H1 (cell line): Measurements from ENCODE around the gene MRPS27. TPM values are rescaled to one million over a fixed set of nuclear protein-coding genes. Genes with fewer than 3 reads are reported as not detected.

Experiments
- CTCF ChIA-PET: fragments of 300-600 bp; sonication (Branson Sonifier 250); formaldehyde crosslinking; loops from one replicate; lab custom pipeline; 2021; ENCODE audit not compliant: partially characterized antibody; lab: Charles Lee
- POLR2A ChIA-PET: fragments of 300-600 bp; sonication (Branson Sonifier 250); formaldehyde crosslinking; loops from one replicate; lab custom pipeline; 2021; ENCODE audit warnings: inconsistent platforms; ENCODE audit not compliant: partially characterized antibody; lab: Charles Lee
- DNase-seq, 2 experiments: peaks; one replicate each; pipeline versions ENCODE4 v3.0.0 to v3.0.0-alpha.2; 2010 to 2022; ENCODE audit warnings: low spot score in 2 of 2, low read depth in 1 of 2, mixed read lengths in 1 of 2
- FAIRE-seq: peaks from 2 replicates; lab custom pipeline; 2011; peaks lifted over from hg19 to GRCh38; lab: Jason Lieb, UNC
- H2AFZ ChIP-seq: 2 replicates; pipeline ENCODE4 v1.8.1; 2012; ENCODE audit warnings: low read length, inconsistent platforms
- H2AK5ac ChIP-seq: 2 replicates; pipeline ENCODE4 v1.6.1; 2013; ENCODE audit warnings: low read depth, low read length
- H2BK120ac ChIP-seq: replicated peaks from 2 replicates; pipeline ENCODE3; 2013; ENCODE audit warnings: low read depth, low read length, inconsistent platforms
- H2BK12ac ChIP-seq: 2 replicates; pipeline ENCODE4 v1.6.1; 2013; ENCODE audit warnings: low read depth, low read length
- H2BK15ac ChIP-seq: 2 replicates; pipeline ENCODE4 v1.6.1; 2013; ENCODE audit warnings: low read length
- H2BK20ac ChIP-seq: 2 replicates; pipeline ENCODE4 v1.6.1; 2013; ENCODE audit warnings: low read length
- H2BK5ac ChIP-seq: 2 replicates; pipeline ENCODE4 v1.6.1; 2013; ENCODE audit warnings: low read depth, low read length
- H3K14ac ChIP-seq: 2 replicates; pipeline ENCODE4 v1.6.1; 2013; ENCODE audit warnings: inconsistent platforms; ENCODE audit not compliant: insufficient read length
- H3K18ac ChIP-seq: 2 replicates; pipeline ENCODE4 v1.6.1; 2013; ENCODE audit warnings: low read length; ENCODE audit errors: extremely low read depth
- H3K23ac ChIP-seq: 2 replicates; pipeline ENCODE4 v1.6.1; 2013; ENCODE audit warnings: inconsistent platforms; ENCODE audit not compliant: insufficient read length
- H3K23me2 ChIP-seq: 2 replicates; pipeline ENCODE4 v1.6.1; 2013; ENCODE audit warnings: low read depth, low read length
- H3K27ac ChIP-seq: 2 replicates; pipeline ENCODE4 v1.6.1; 2011; ENCODE audit warnings: low read depth, low read length, inconsistent platforms
- H3K27me3 ChIP-seq, 4 experiments: replicated peaks in 1 of 4; 1 replicate in 1 of 4; 2 replicates in 3 of 4; pipeline versions ENCODE4 v1.6.1 to v1.8.1; 2011 to 2013; ENCODE audit warnings: low read length in 3 of 4, mild to moderate bottlenecking in 3 of 4, inconsistent platforms in 2 of 4, mixed read lengths in 2 of 4, moderate library complexity in 1 of 4; ENCODE audit not compliant: control insufficient read depth in 3 of 4, insufficient read depth in 3 of 4; ENCODE audit errors: extremely low read depth in 1 of 4
- H3K36me3 ChIP-seq, 4 experiments: 2 replicates each; pipeline versions ENCODE4 v1.6.1 to v1.8.1; 2011 to 2013; ENCODE audit warnings: mild to moderate bottlenecking in 4 of 4, low read length in 3 of 4, moderate library complexity in 2 of 4, control low read depth in 1 of 4, inconsistent platforms in 1 of 4; ENCODE audit not compliant: insufficient read depth in 4 of 4, control insufficient read depth in 2 of 4
- H3K4ac ChIP-seq: replicated peaks from 2 replicates; pipeline ENCODE3; 2013; ENCODE audit warnings: low read length, low read depth, mixed read lengths, inconsistent platforms; ENCODE audit not compliant: insufficient read length
- H3K4me1 ChIP-seq, 4 experiments: replicated peaks in 1 of 4; 1 replicate in 1 of 4; 2 replicates in 3 of 4; pipeline versions ENCODE4 v1.6.1 to v1.8.1; 2011 to 2013; ENCODE audit warnings: low read length in 3 of 4, inconsistent platforms in 2 of 4, mixed read lengths in 1 of 4; ENCODE audit not compliant: insufficient read depth in 4 of 4, control insufficient read depth in 3 of 4
- H3K4me2 ChIP-seq, 2 experiments: 2 replicates each; pipeline versions ENCODE4 v1.6.1 to v1.8.1; 2011 to 2013; ENCODE audit warnings: low read depth in 2 of 2, low read length in 2 of 2, control low read depth in 1 of 2, inconsistent platforms in 1 of 2, mild to moderate bottlenecking in 1 of 2; ENCODE audit not compliant: insufficient read depth in 1 of 2
- H3K4me3 ChIP-seq, 4 experiments: fragments of 200-600, 300-600 bp in 1 of 4; sonication (generic), shearing (Covaris generic), sonication (Bioruptor Twin) in 1 of 4; 2 replicates each; pipeline versions ENCODE4 v1.5.1 to v1.8.1; 2011 to 2016; ENCODE audit warnings: low read length in 4 of 4, low read depth in 3 of 4, control low read depth in 2 of 4, inconsistent platforms in 2 of 4, mild to moderate bottlenecking in 2 of 4, mixed read lengths in 1 of 4, moderate library complexity in 1 of 4; ENCODE audit not compliant: insufficient read depth in 2 of 4; ENCODE audit errors: extremely low read depth in 1 of 4
- H3K56ac ChIP-seq: replicated peaks from 2 replicates; pipeline ENCODE3; 2013; ENCODE audit warnings: low read depth, mild to moderate bottlenecking, mixed read lengths, low read length, inconsistent platforms; ENCODE audit not compliant: insufficient read length
- H3K79me1 ChIP-seq: 2 replicates; pipeline ENCODE4 v1.6.1; 2013; ENCODE audit warnings: low read depth, low read length, control low read depth
- H3K79me2 ChIP-seq, 2 experiments: 2 replicates each; pipeline versions ENCODE4 v1.6.1 to v1.8.1; 2012 to 2013; ENCODE audit warnings: low read length in 2 of 2, mild to moderate bottlenecking in 2 of 2, inconsistent platforms in 1 of 2; ENCODE audit not compliant: insufficient read depth in 2 of 2, control insufficient read depth in 1 of 2
- H3K9ac ChIP-seq, 4 experiments: replicated peaks in 1 of 4; 1 replicate in 1 of 4; 2 replicates in 3 of 4; pipeline versions ENCODE4 v1.6.1 to v1.8.1; 2011 to 2013; ENCODE audit warnings: low read depth in 3 of 4, low read length in 3 of 4, control low read depth in 2 of 4, mild to moderate bottlenecking in 2 of 4, moderate library complexity in 2 of 4, inconsistent platforms in 1 of 4; ENCODE audit errors: extremely low read depth in 1 of 4
- H3K9me3 ChIP-seq, 2 experiments: 2 replicates each; pipeline versions ENCODE4 v1.6.1 to v1.8.1; 2012 to 2013; ENCODE audit warnings: mild to moderate bottlenecking in 2 of 2, moderate library complexity in 2 of 2, control low read depth in 1 of 2, inconsistent platforms in 1 of 2, low read depth in 1 of 2, low read length in 1 of 2, mixed read lengths in 1 of 2; ENCODE audit not compliant: insufficient read depth in 2 of 2
- H4K20me1 ChIP-seq, 2 experiments: replicated peaks in 1 of 2; 2 replicates each; pipeline versions ENCODE3 to v1.8.1; 2011 to 2013; ENCODE audit warnings: inconsistent platforms in 2 of 2, low read length in 2 of 2, mild to moderate bottlenecking in 1 of 2; ENCODE audit not compliant: insufficient read depth in 2 of 2, control insufficient read depth in 1 of 2
- H4K5ac ChIP-seq: 2 replicates; pipeline ENCODE4 v1.6.1; 2013; ENCODE audit warnings: low read length, low read depth, mixed read lengths, inconsistent platforms; ENCODE audit not compliant: insufficient read length
- H4K8ac ChIP-seq: 2 replicates; pipeline ENCODE4 v1.8.0; 2013; ENCODE audit warnings: mild to moderate bottlenecking, moderate library complexity, low read length, inconsistent platforms; ENCODE audit not compliant: insufficient read depth; ENCODE audit errors: extremely low read depth
- H4K91ac ChIP-seq: replicated peaks from 2 replicates; pipeline ENCODE3; 2013; ENCODE audit warnings: low read length, mixed read lengths, inconsistent platforms; ENCODE audit not compliant: insufficient read length
- GABPA ChIP-seq: IDR thresholded peaks from 2 replicates; pipeline ENCODE4 v1.6.1; 2011; ENCODE audit warnings: mild to moderate bottlenecking, low read length, moderate library complexity, borderline replicate concordance; ENCODE audit not compliant: insufficient read depth
- JUN ChIP-seq: IDR thresholded peaks from 2 replicates; pipeline ENCODE4 v1.6.1; 2011; ENCODE audit warnings: low read depth, mild to moderate bottlenecking, improper control_type of control experiment, low read length
- PHF8 ChIP-seq: fragments of 200-600 bp; sonication (generic); conservative IDR thresholded peaks from 2 replicates; pipeline ENCODE4 v1.7.1; 2012; ENCODE audit warnings: low read depth, mild to moderate bottlenecking, inconsistent platforms, low read length, moderate library complexity
- SIN3A ChIP-seq, 2 experiments: IDR thresholded peaks in 1 of 2; conservative IDR thresholded peaks in 1 of 2; 2 replicates each; pipeline ENCODE4 v1.6.1; 2011 to 2012; ENCODE audit warnings: low read length in 2 of 2, improper control_type of control experiment in 1 of 2, low read depth in 1 of 2, mild to moderate bottlenecking in 1 of 2
- TAF7 ChIP-seq: optimal IDR thresholded peaks from 2 replicates; pipeline ENCODE3; 2011; ENCODE audit warnings: low read depth, mild to moderate bottlenecking, inconsistent platforms, low read length, moderate library complexity, borderline replicate concordance
- WGBS, 2 experiments: shearing (Covaris generic) in 1 of 2; methylation state at CpG; one replicate each; pipeline versions ENCODE4 v1.1.6 to v1.1.7; 2013 to 2015; ENCODE audit warnings: low lambda C conversion rate in 2 of 2, mixed read lengths in 2 of 2, inconsistent platforms in 1 of 2, low coverage in 1 of 2, missing lambda C conversion rate in 1 of 2; ENCODE audit not compliant: insufficient replicate concordance in 2 of 2, insufficient coverage in 1 of 2, insufficient read length in 1 of 2; ENCODE audit errors: extremely low coverage in 1 of 2, missing lambda C conversion rate in 1 of 2; 5-methylcytosine and 5-hydroxymethylcytosine counted together
- long read RNA-seq, 2 experiments: library from RNA in 1 of 2; library from capped mRNA in 1 of 2; stranded (forward); transcript quantifications; one replicate each; pipeline ENCODE4 v2.0.0, GENCODE V29; 2021; ENCODE audit warnings: inconsistent platforms in 1 of 2
- polyA minus RNA-seq, 3 experiments: library from RNA; depleted of rRNA, polyadenylated mRNA; stranded (reverse); fragments of >200 nt; gene quantifications; 1 replicate in 2 of 3; 2 replicates in 1 of 3; pipeline ENCODE4 v1.2.3, GENCODE V29; 2011
- polyA plus RNA-seq, 7 experiments: library from polyadenylated mRNA; depleted of rRNA in 3 of 7; stranded (reverse) in 5 of 7; unstranded in 2 of 7; fragments of >200 nt in 5 of 7; fragments of 200-250 nt in 2 of 7; gene quantifications; 1 replicate in 5 of 7; 2 replicates in 1 of 7; 4 replicates in 1 of 7; pipeline versions ENCODE4 v1.2.1 to v1.2.3, GENCODE V29; 2011 to 2013; ENCODE audit warnings: missing spikeins in 2 of 7, mixed read lengths in 2 of 7
- total RNA-seq: library from RNA; stranded (reverse); fragmentation: NEBNext Ultra II Directional; extraction: Animal tissue kit (Norgen Biotek cat#: 25700); gene quantifications from 2 replicates; pipeline ENCODE4 v1.2.1, GENCODE V29; 2021
- TF ChIP-seq, protein P1 (sequence below): IDR thresholded peaks from 2 replicates; pipeline ENCODE4 v1.6.1; 2011; ENCODE audit warnings: low read depth, mild to moderate bottlenecking, low read length; ENCODE audit not compliant: insufficient read depth

MRPS27 gene
- total RNA-seq (102 and 105 TPM in 2 replicates), polyA plus RNA-seq (2011; rRNA removed) (86.1 and 93.2 TPM in 2 replicates), polyA minus RNA-seq (2011; rRNA and poly(A)+ RNA removed) (122 and 149 TPM in 2 replicates)
- polyA plus RNA-seq (2011; cell fraction: cytosol; rRNA removed), result 84.5 TPM
- polyA plus RNA-seq (2011; cell fraction: nucleus; rRNA removed), result 97.6 TPM
- 67.4 to 94.2 TPM (median 74.5 TPM) in 4 replicates for polyA plus RNA-seq (2012, experiment 1 of 2)
- polyA plus RNA-seq (2012, experiment 2 of 2), result 37.0 TPM
- 63.1 TPM for polyA plus RNA-seq (2013, experiment 1 of 2)
- 62.8 TPM for polyA plus RNA-seq (2013, experiment 2 of 2)
- polyA minus RNA-seq (2011; cell fraction: cytosol; rRNA and poly(A)+ RNA removed), result 101 TPM
- polyA minus RNA-seq (2011; cell fraction: nucleus; rRNA and poly(A)+ RNA removed), result 92.5 TPM
- long read RNA-seq, experiment 1, transcript MRPS27-201 (11 exons, 2,785 nt), result major isoform, 18 of 79 reads
- long read RNA-seq, experiment 1, partial matches to known transcripts, result 20 of 79 reads
- long read RNA-seq, experiment 1, other reads (novel, unspliced or antisense), result 41 of 79 reads
- long read RNA-seq, experiment 2, transcript MRPS27-201 (11 exons, 2,785 nt), result major isoform, 22 of 28 reads
- long read RNA-seq, experiment 2, partial matches to known transcripts, result 2 of 28 reads
- long read RNA-seq, experiment 2, other reads (novel, unspliced or antisense), result 4 of 28 reads

DNA sequence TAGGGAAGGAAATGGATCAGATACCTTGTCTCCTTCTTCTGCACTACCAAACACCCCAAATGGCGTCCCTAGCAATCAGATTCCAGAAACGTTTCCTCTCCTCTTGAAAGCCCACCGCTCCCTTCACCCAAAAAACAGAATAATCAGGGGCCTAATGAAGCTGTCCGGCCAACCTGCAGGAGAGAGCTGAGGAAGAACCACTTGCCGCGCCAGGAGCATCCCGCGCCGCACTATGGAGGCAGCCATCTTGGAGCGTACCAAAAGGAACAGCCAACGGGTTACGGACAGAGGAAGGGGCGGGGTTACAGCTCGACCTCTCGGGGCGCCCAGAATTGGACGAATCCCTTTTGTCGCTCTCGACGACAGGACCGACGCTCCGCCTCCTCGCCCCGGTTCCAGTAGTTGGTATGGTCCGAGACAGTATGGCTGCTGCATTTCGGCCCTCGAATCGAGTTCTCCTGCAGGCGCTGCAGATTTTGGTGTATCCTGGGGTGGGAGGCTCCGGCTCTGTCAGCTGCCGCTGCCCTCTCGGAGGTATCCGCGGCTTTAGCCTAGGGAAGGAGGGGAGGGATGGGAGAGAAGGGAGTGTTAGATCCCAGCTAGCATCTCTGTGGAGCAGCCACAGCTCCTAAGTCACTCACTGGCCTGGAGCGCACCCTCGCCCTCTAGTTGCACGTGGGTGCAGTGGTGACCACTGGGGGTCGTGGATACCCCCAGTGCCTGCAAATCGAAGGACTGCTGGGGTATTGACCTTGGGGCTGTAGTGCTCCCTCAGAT is at the start of gene MRPS27, which contains the start of gene PTCD2:
TSS of gene MRPS27 (minus strand) at position 265 of the 777 bp plus-strand sequence. CDS start at position 246, 19 bp downstream.
TSS of gene PTCD2 (plus strand) at position 398 of the 777 bp plus-strand sequence. CDS start at position 408, 10 bp downstream.
- Histone ChIP-seq H2BK15ac (0 out of 2 replicates have a peak within 1 kb of the TSS, but pooled peaks have one; percentile 95), H2AFZ (peak within 1 kb of the TSS; percentile 84; the same call in 1 of the 2 replicates), H3K27me3 (no peaks in the 10 kb centered on the region), H3K14ac (peak within 1 kb of the TSS; percentile 68), H4K5ac (peak within 1 kb of the TSS; percentile 94), H3K4ac (peak within 1 kb of the TSS; percentile 87), H3K18ac (peak within 1 kb of the TSS; percentile 88), H3K79me2 (peaks cover 0 to 35% of the 10 kb centered on the region in 2 experiments; a peak in 2 of 4 replicates), H3K36me3 (peaks cover 0 to 3% (median 3%) of the 10 kb centered on the region in 4 experiments; a peak in 2 of 8 replicates), H3K27ac (peak within 1 kb of the TSS; percentile 82), H2BK20ac (no peak within 1 kb of the TSS), H3K56ac (peak within 1 kb of the TSS; percentile 86), H2AK5ac (0 out of 2 replicates have a peak within 1 kb of the TSS, but pooled peaks have one; percentile 94), H3K23me2 (peaks cover 3% of the 10 kb centered on the region; the same call in 1 of the 2 replicates), H4K91ac (peak within 1 kb of the TSS; percentile 85), H3K23ac (no peak within 1 kb of the TSS), H3K9me3 (no peaks in the 10 kb centered on the region), H2BK12ac (peak within 1 kb of the TSS; percentile 86; the same call in 1 of the 2 replicates), H4K20me1 (no peaks in the 10 kb centered on the region), H2BK5ac (peak within 1 kb of the TSS; percentile 96), H3K9ac (peak within 1 kb of the TSS; percentile 73 to 95 (median 90)), H3K4me3 (peak within 1 kb of the TSS; percentile 70 to 99 (median 81)), H2BK120ac (no peak within 1 kb of the TSS), H3K4me2 (peak within 1 kb of the TSS; percentile 84 to 94), H3K4me1 (no peaks in the 10 kb centered on the region; a peak in 3 of 7 replicates), H4K8ac (peak within 1 kb of the TSS; percentile 98), H3K79me1 (no peaks in the 10 kb centered on the region)
- DNase-seq, result peak; percentile 90 to 98
- POLR2A ChIA-PET, result interaction anchor here (0.5 to 3.7 kb wide), 25 partner anchors 11 to 733 kb away, joined by 3 to 44 read pairs (median 3); partner anchors contain the start of genes MCCC2 and TNPO1
- 1% methylated on average over 37 of the region's 40 CpGs; no CpG with 5 or more reads in 1 of the 2 experiments for WGBS, 2 experiments
- FAIRE-seq, result peak; percentile 24
- CTCF ChIA-PET, result interaction anchor here (0.9 to 2.9 kb wide), 4 partner anchors 12 to 52 kb away, joined by 3 to 12 read pairs (median 4); no protein-coding TSS in a partner anchor
- TF ChIP-seq TAF7 (peak; percentile 92), SIN3A (conservative IDR thresholded peaks at IDR 0.05 in 1 of 2, IDR thresholded peaks at IDR 0.05 in 1 of 2; ENCODE audit: low read depth in 1 of 2, low read length in 2 of 2) (0 out of 4 replicates have a peak, but pooled peaks have one; percentile 23 to 37), JUN (no peak), GABPA (no peak), PHF8 (peak; percentile 75)
- TF ChIP-seq, protein P1, sequence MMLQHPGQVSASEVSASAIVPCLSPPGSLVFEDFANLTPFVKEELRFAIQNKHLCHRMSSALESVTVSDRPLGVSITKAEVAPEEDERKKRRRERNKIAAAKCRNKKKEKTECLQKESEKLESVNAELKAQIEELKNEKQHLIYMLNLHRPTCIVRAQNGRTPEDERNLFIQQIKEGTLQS, result 0 out of 2 replicates have a peak, but pooled peaks have one; percentile 48
